IPS-20b (cell line): Measurements from ENCODE around the gene DEPP1.

ENCODE experiments used
- H3K27ac ChIP-seq: one replicate; pipeline ENCODE4 v1.5.1; 2013; ENCODE audit warnings: low read length
- H3K27me3 ChIP-seq: 2 replicates; pipeline ENCODE4 v1.6.1; 2013; ENCODE audit warnings: mild to moderate bottlenecking, low read length, inconsistent platforms; ENCODE audit not compliant: insufficient read depth
- H3K36me3 ChIP-seq: 2 replicates; pipeline ENCODE4 v1.6.1; 2013; ENCODE audit warnings: low read depth, mild to moderate bottlenecking, inconsistent platforms, low read length, moderate library complexity; ENCODE audit not compliant: insufficient read depth
- H3K4me1 ChIP-seq: 2 replicates; pipeline ENCODE4 v1.6.1; 2013; ENCODE audit warnings: mild to moderate bottlenecking, control low read depth, inconsistent platforms, low read length, moderate library complexity; ENCODE audit not compliant: insufficient read depth
- H3K4me3 ChIP-seq: 2 replicates; pipeline ENCODE4 v1.5.1; 2013; ENCODE audit warnings: mild to moderate bottlenecking, low read length, inconsistent platforms
- H3K9ac ChIP-seq: 2 replicates; pipeline ENCODE4 v1.6.1; 2013; ENCODE audit warnings: low read depth, mild to moderate bottlenecking, inconsistent platforms, low read length, moderate library complexity
- H3K9me3 ChIP-seq: 2 replicates; pipeline ENCODE4 v1.6.1; 2013; ENCODE audit warnings: mild to moderate bottlenecking, low read depth, low read length, inconsistent platforms; ENCODE audit not compliant: insufficient read depth

Gene DEPP1

DNA sequence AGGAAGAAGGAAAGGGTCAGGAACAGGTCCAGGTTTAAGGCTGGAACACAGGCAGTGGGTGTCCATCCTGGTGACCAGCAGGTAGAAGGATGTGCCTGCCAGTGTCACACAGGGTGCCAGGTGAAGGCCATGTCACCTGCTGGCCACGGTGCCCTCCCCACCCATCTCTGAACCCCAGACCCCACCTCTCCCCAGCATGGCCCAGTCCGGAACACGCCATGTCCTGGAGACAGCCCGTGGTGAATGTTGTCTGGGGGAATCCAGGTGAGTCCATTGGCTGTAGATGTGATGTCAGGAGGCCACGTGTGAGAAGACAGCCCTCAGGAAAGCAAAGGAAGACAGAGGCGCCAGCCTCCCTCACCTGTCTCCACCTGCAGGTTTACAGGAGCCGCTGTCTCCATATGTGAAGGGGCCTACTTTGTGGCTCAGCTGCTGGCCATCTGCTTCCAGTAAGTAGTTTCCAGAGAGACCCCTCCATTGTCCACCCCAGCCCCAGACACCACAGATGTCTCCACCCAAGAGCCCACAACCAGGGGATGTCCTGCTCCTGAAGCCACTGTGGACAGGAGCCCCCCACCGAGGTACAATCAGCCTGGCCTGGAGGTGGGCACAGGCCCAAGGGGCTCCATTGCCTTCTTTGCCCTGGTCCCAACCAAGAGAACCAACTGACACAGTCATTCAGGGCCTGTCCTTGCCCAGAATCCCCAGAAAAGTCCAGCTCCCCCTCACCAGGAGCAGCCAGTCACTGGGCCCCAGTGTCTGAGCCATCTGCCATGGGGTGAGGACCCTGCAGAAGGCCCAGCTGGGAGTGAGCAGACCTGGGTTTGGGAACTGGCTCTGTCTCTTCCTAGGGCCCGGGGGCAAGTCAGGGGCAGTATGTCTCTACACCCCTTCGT lies 46.7 kb downstream of the DEPP1 start:
- Histone ChIP-seq H3K27me3 (no peaks in the 10 kb centered on the region; the same call in 1 of the 2 replicates), H3K9ac (no peak overlapping the region), H3K36me3 (no peaks in the 10 kb centered on the region), H3K4me3 (no peak overlapping the region), H3K9me3 (no peaks in the 10 kb centered on the region), H3K27ac (no peak overlapping the region), H3K4me1 (no peaks in the 10 kb centered on the region)

- Histone ChIP-seq H3K36me3 (no peaks in the 10 kb centered on the region), H3K27me3 (no peaks in the 10 kb centered on the region; the same call in 1 of the 2 replicates), H3K9ac (no peak overlapping the region), H3K4me1 (no peaks in the 10 kb centered on the region), H3K4me3 (no peak overlapping the region), H3K27ac (no peak overlapping the region), H3K9me3 (no peaks in the 10 kb centered on the region)
Measured at GRCh38 chr10:44930904-44931620, 47.5 kb downstream of the DEPP1 start.

GRCh38 chr10:44929356-44930255 lies 49.0 kb downstream of the DEPP1 start:
- Histone ChIP-seq H3K27me3 (no peaks in the 10 kb centered on the region; the same call in 1 of the 2 replicates), H3K4me1 (no peaks in the 10 kb centered on the region), H3K27ac (no peak overlapping the region), H3K36me3 (no peaks in the 10 kb centered on the region), H3K9ac (no peak overlapping the region), H3K4me3 (no peak overlapping the region), H3K9me3 (no peaks in the 10 kb centered on the region)

- Histone ChIP-seq H3K36me3 (no peaks in the 10 kb centered on the region), H3K4me1 (no peaks in the 10 kb centered on the region)
Measured at GRCh38 chr10:44928462-44928861, 50.1 kb downstream of the DEPP1 start.

DNA sequence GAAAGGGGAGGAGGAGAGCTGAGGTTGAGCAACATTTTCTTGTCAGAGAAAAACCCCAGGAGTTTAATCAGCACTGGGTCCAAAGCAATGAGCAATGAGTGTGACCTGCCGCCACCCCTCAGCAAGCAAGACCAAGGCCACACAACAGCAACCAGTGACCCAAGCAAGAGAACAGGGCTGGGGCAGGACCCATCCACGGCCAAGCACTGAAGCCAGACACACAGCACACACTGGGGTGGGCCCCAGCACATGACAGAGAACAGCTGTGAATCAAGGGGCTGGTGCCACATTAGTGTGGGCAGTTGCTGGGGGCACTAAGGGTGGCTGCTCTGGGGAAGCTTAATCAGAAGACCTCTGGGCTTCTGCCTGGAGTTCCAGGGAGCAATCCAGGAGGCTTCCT lies 51.3 kb downstream of the DEPP1 start:
- Histone ChIP-seq H3K9me3 (no peaks in the 10 kb centered on the region), H3K4me1 (no peaks in the 10 kb centered on the region), H3K36me3 (no peaks in the 10 kb centered on the region), H3K27me3 (no peaks in the 10 kb centered on the region), H3K4me3 (no peak overlapping the region), H3K9ac (no peak overlapping the region), H3K27ac (no peak overlapping the region)

More at GRCh38 chr10:44928462-44928861, 50.1 kb downstream of the DEPP1 start:
- H3K9me3 ChIP-seq, result no peaks in the 10 kb centered on the region
- no peak overlapping the region for H3K27ac ChIP-seq
- H3K9ac ChIP-seq, result no peak overlapping the region
- no peak overlapping the region for H3K4me3 ChIP-seq
- H3K27me3 ChIP-seq, result no peaks in the 10 kb centered on the region

DNA sequence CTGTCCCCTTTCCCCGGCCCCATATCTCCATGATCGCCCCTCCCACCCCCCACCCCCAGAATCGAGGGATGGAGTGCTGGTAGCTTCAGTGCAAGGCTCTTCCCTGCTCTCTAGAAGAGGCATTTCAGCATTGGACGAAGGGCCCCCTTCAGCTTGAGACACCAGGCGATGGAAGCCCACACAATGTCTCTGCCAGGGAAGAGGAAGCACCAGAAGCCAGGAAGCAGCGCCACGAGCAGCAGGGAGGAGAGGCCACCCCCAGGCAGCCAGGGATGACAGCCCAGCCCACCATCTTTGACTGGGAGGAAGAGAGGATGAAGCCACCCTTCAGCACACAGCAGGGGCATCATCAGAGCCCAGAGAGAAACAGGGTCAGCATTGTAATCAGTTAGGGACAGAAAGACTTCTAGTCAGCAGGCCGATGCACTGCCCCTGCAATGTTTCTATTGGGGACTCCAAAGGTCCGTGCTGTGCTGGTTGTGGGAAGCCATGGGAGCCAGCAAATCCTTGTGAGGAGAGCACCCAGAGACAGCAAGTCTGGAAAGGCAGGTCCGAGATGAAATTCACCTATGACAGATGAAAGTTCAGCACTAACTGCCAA lies 51.8 kb downstream of the DEPP1 start:
- no peak overlapping the region for H3K9ac ChIP-seq
- no peak overlapping the region for H3K27ac ChIP-seq
- no peaks in the 10 kb centered on the region for H3K27me3 ChIP-seq
- no peak overlapping the region for H3K4me3 ChIP-seq
- no peaks in the 10 kb centered on the region for H3K4me1 ChIP-seq
- H3K9me3 ChIP-seq, result no peaks in the 10 kb centered on the region
- no peaks in the 10 kb centered on the region for H3K36me3 ChIP-seq
